GM12873 (cell line): Measurements from ENCODE around the gene ANKS4B.

Experiments
- TF ChIP-seq, protein P1 (sequence below): IDR thresholded peaks from 2 replicates; pipeline ENCODE4 v1.5.1; 2012; ENCODE audit warnings: low read depth, mild to moderate bottlenecking, moderate library complexity, low read length, control low read depth; ENCODE audit not compliant: insufficient read depth; ENCODE audit errors: missing control alignments

Gene ANKS4B

GRCh38 chr16:21233521-21234150, at the start of gene ANKS4B:
Gene ANKS4B, plus strand, starts transcription at chr16:21233699. Its CDS starts 39 bp downstream, at chr16:21233738.
- TF ChIP-seq, protein P1, sequence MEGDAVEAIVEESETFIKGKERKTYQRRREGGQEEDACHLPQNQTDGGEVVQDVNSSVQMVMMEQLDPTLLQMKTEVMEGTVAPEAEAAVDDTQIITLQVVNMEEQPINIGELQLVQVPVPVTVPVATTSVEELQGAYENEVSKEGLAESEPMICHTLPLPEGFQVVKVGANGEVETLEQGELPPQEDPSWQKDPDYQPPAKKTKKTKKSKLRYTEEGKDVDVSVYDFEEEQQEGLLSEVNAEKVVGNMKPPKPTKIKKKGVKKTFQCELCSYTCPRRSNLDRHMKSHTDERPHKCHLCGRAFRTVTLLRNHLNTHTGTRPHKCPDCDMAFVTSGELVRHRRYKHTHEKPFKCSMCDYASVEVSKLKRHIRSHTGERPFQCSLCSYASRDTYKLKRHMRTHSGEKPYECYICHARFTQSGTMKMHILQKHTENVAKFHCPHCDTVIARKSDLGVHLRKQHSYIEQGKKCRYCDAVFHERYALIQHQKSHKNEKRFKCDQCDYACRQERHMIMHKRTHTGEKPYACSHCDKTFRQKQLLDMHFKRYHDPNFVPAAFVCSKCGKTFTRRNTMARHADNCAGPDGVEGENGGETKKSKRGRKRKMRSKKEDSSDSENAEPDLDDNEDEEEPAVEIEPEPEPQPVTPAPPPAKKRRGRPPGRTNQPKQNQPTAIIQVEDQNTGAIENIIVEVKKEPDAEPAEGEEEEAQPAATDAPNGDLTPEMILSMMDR = no peak

GRCh38 chr16:21183995-21184394, 49.5 kb upstream of the ANKS4B start:
- TF ChIP-seq, protein P1 = no peak

DNA sequence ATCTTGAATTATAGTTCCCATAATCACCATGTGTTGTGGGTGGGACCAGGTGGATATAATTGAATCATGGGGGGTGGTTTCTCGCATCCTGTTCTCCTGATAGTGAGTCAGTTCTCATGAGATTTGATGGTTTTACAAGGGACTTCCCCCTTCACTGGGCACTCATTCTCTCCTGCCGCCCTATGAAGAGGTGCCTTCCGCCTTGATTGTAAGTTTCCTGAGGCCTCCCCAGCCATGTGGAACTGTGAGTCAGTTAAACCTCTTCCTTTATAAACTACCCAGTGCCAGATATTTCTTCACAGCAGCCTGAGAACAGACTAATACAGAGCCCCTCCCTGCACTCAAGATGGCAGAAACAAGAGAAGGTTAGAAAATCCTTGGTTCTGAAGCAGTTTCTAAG, 48.7 kb upstream of the ANKS4B start:
- TF ChIP-seq, protein P1 = no peak

- TF ChIP-seq, protein P1 = no peak
Measured at GRCh38 chr16:21185659-21186325, 47.7 kb upstream of the ANKS4B start.

- TF ChIP-seq, protein P1 = no peak
Measured at GRCh38 chr16:21186326-21186691, 47.2 kb upstream of the ANKS4B start.

DNA sequence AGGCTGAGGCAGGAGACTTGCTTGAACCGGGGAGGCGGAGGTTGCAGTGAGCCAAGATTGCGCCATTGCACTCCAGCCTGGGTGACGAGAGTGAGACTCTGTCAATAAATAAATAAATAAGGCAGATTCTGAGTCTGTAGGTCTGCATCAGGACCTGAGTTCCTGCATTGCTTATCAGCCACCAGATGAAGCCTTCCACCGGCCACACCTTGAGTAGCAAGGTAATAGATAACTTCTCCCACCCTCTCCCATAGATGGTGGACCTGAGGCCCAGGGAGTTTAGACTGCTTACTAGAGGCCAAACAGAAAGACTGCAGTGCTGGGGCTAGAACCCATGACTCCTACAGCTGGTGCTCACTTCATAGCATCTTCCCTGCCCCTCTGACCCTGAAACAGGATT, 44.2 kb upstream of the ANKS4B start:
- TF ChIP-seq, protein P1 = no peak

GRCh38 chr16:21190013-21190412, 43.5 kb upstream of the ANKS4B start:
- TF ChIP-seq, protein P1 = no peak
